ENCODE measurements around the gene PCDH9.

DNA sequence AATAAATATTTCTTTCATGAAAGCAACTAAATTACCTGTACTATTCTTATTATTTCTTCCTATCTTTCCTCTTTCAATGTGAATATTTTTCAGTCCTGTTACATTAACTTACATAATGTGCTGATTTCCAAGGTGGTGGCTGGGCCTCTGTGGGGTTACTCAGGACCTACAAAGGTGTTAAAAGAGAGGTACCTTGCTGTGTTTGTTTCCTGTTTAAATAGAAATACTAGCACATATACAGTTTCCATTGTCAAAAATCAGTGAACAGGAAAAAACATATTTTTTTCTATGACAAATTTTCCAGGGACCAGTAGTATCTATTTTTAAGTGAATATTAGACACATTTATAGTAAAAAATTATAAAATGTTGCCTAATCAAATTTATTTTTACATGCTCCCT is 8.7 kb upstream of the PCDH9 start:
- TF ChIP-seq, protein P1, sequence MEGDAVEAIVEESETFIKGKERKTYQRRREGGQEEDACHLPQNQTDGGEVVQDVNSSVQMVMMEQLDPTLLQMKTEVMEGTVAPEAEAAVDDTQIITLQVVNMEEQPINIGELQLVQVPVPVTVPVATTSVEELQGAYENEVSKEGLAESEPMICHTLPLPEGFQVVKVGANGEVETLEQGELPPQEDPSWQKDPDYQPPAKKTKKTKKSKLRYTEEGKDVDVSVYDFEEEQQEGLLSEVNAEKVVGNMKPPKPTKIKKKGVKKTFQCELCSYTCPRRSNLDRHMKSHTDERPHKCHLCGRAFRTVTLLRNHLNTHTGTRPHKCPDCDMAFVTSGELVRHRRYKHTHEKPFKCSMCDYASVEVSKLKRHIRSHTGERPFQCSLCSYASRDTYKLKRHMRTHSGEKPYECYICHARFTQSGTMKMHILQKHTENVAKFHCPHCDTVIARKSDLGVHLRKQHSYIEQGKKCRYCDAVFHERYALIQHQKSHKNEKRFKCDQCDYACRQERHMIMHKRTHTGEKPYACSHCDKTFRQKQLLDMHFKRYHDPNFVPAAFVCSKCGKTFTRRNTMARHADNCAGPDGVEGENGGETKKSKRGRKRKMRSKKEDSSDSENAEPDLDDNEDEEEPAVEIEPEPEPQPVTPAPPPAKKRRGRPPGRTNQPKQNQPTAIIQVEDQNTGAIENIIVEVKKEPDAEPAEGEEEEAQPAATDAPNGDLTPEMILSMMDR (IDR thresholded peaks at IDR 0.05), result no peak
- no peak for TF ChIP-seq POLR2A (IDR thresholded peaks at IDR 0.05)

Data from right lobe of liver (tissue), 4 donors.